NCI-H146 treated with DMSO at 0.1 percent for 48 hours (cell line): ENCODE results near the gene EYA4.
A peak's percentile ranks its signal among the peaks of the same experiment; 100 is the strongest.

Experiments used
- DNase-seq: peaks from one replicate; lab custom pipeline; 2025; ENCODE audit not compliant: unreplicated experiment; lab: John Stamatoyannopoulos, UW

The EYA4 gene

GRCh38 chr6:133343220-133343619, 102.1 kb downstream of the EYA4 start:
- DNase-seq = no peak

- no peak for DNase-seq
Observed at GRCh38 chr6:133348846-133349245, 107.7 kb downstream of the EYA4 start.

GRCh38 chr6:133350928-133351327, 109.8 kb downstream of the EYA4 start:
- DNase-seq = no peak

DNA sequence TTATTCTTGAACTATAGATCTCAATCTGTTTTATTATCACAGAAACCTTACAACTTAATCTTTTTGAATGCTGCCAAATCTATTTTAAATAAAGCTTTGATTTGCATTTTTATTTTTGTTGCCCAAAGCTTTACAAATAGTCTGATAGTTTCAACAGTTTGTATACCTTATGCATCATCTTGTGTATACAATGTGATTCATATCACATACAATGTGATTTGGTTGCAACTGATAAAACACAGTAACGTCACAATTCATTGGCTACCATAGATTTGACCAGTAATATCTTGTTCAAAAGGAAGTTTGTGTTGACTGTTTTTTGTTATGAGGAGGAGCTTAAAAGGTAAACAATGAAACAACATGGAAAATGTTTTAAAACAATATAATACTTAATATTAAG, 110.9 kb downstream of the EYA4 start:
- DNase-seq = no peak

- no peak for DNase-seq
Observed at GRCh38 chr6:133353061-133353460, 111.9 kb downstream of the EYA4 start.

GRCh38 chr6:133355922-133356321, 114.8 kb downstream of the EYA4 start:
- no peak for DNase-seq

GRCh38 chr6:133358574-133359150, 117.5 kb downstream of the EYA4 start:
- peak; percentile 19 for DNase-seq

DNA sequence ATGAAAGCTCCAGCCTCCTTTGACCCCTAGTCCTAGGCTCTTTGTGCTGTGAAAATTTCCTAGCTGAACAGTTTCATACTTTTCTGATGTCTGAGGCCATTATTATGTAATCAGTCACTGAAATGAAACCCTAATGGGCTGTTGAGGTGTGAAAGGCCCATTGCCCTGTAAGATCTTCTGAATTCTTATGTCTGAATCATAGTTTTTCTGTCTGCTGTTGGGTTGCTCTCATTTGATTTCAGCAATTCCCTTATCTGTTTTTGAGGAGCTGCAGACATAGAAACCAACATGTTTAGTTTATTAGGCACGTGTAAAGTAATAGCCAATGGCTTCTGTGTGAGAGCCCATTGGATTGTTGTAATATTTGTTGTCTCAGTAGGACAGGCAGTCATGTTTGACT, 118.1 kb downstream of the EYA4 start:
- peak; percentile 69 for DNase-seq

- no peak for DNase-seq
Observed at GRCh38 chr6:133359760-133360159, 118.6 kb downstream of the EYA4 start.

- DNase-seq = no peak
Observed at GRCh38 chr6:133360194-133360593, 119.0 kb downstream of the EYA4 start.

DNA sequence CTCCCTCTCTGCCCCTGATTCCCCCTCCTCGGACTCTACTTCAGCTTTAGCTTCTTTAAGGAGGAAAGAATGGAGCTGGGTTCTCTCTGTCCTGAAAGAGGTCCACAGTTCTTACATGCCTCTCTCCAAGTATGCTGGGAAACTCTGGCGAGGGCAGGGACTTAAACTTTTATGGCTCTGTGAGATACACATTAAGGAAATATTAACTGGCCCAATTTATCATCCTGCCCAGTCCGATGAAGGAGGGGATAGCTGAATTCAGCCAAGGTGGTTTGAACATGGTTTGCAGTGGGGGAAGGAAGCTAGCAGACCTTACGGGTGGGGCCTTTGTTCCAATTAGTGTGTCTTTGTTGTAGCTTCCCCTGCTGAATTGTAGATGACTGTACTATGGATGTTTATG, 121.7 kb downstream of the EYA4 start:
- no peak for DNase-seq

DNA sequence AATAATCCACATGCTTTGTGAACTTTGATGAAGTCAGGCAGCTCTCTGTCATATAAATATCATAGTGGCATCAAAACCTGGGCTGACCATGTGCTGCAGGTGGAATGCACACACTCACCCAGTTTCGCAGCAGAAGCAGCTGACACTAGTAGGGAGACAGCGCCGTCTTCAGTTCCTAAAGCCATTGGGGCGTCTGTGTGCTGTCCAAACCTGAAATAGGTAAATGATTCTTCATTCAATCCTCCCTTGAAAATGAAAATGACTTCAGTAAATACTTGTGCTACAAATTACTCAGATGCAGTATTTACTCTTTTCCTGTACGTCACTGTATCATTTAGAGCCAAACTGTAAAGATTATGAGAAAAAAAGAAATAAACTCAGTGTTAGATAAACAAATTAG, 127.5 kb downstream of the EYA4 start:
- DNase-seq = peak; percentile 79

GRCh38 chr6:133369773-133370272, 128.7 kb downstream of the EYA4 start:
- no peak for DNase-seq

GRCh38 chr6:133376743-133377142, 135.6 kb downstream of the EYA4 start:
- DNase-seq = peak; percentile 28

GRCh38 chr6:133377219-133377618, 136.1 kb downstream of the EYA4 start:
- DNase-seq = no peak

DNA sequence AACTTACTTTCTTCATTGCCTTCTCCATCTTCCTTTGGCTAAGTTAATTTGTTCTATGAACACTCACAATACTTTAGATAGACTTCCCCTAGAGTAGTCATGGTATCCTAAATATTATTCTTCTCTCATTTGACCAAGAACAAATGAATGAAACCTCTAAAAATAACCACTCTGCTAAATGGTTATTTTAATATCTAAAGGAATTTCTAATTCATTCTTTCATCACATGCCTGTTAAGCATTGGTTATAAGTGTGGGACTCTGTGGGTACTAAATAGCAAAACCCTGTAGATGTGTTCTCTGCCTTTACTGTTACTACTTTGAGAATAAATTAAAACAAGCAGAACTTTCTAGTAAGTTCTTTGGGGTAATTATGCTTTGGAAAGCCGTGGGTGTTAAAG, 138.9 kb downstream of the EYA4 start:
- no peak for DNase-seq

DNA sequence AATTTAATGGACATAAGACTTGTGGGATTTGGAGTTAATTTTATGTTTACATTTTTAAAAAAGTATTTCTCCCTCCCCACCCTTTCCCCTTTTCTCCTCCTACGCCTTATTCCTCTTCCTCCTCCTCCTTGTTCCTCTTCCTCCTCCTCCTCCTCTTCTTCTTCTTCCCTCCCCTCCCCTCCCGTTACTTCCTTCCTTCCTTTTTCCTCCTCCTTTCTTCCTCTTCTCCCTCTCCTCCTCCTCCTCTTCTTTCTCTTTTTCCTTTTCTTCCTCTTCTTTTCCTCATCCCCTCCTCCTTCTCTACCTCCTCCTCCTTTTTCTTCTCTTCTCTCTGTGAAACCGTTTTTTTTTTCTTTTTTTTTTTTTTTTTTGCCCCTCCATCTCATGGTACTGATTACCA, 139.6 kb downstream of the EYA4 start:
- DNase-seq = no peak

GRCh38 chr6:133388731-133389130, 147.6 kb downstream of the EYA4 start:
- DNase-seq = no peak

GRCh38 chr6:133390168-133390567, 149.0 kb downstream of the EYA4 start:
- DNase-seq = no peak

DNA sequence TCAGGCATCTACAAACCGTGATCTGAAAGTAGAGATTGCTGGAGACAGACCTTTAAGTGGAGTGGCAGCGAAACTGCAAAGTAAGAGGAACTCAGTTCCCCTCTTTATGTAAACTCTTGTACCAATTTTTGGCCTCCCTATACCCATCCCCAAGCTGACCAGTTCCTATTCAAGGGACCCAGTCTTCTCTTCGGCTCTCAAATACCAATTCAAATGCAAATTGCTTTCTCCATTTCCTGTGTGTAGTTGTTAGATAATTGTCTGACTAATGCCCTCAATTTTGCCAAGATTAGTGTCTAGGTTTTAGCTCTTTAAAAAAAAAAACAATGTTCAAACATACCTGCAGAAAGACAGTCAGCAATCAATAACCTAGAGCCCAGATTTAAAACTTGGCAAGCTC, 150.9 kb downstream of the EYA4 start:
- peak; percentile 93 for DNase-seq

DNA sequence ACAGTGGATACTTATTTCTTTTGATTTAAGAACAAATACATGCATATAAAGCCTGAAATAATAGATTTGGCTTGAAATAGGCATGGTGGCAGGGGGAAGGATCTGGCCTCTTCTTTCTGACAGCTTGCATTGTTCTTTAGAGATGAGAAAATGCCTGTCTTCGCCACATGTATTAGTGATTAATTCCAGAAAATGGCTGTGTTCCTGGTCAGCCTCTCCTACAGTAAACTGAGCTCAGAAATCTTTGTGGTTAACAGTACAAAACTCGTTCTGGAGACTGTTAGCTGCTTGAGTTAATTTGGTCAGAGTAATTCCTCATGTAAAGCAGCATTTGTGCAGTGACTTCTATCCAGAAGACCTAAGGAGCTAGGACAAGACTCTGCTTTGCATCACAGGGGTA, 151.5 kb downstream of the EYA4 start:
- no peak for DNase-seq

GRCh38 chr6:133393891-133394290, 152.7 kb downstream of the EYA4 start:
- no peak for DNase-seq

- no peak for DNase-seq
Observed at GRCh38 chr6:133394630-133395029, 153.5 kb downstream of the EYA4 start.
